Measurements from ENCODE around the gene CHRM5.

CHRM5 gene
- total RNA-seq: 0 reads per million in 2 donors

GRCh38 chr15:33968224-33968623 is at the start of gene CHRM5:
Gene CHRM5, plus strand, starts transcription at chr15:33968497. Its CDS starts 94,221 bp downstream, at chr15:34062718.
- no peak for DNase-seq

GRCh38 chr15:33923446-33923845 is 44.9 kb upstream of the CHRM5 start:
- no peak for DNase-seq

GRCh38 chr15:33926260-33926659 is 42.0 kb upstream of the CHRM5 start:
- no peak for DNase-seq

GRCh38 chr15:33932734-33933133 is 35.6 kb upstream of the CHRM5 start:
- DNase-seq: no peak

GRCh38 chr15:33934396-33934795 is 33.9 kb upstream of the CHRM5 start:
- no peak for DNase-seq

- DNase-seq: no peak
These were observed 33.4 kb upstream of the CHRM5 start for GRCh38 chr15:33934921-33935320.

- no peak for DNase-seq
These were observed 26.8 kb upstream of the CHRM5 start for GRCh38 chr15:33941279-33942063.

- no peak for DNase-seq
These were observed 22.1 kb upstream of the CHRM5 start for GRCh38 chr15:33946152-33946551.

GRCh38 chr15:33955945-33956344 is 12.4 kb upstream of the CHRM5 start:
- no peak for DNase-seq

GRCh38 chr15:33956397-33956796 is 11.9 kb upstream of the CHRM5 start:
- no peak for DNase-seq

- no peak for DNase-seq
These were observed 8.3 kb upstream of the CHRM5 start for GRCh38 chr15:33959844-33960548.

- no peak for DNase-seq
These were observed 7.8 kb upstream of the CHRM5 start for GRCh38 chr15:33960549-33960935.

GRCh38 chr15:33963831-33964664 is 4.2 kb upstream of the CHRM5 start:
- DNase-seq: no peak

GRCh38 chr15:33964665-33965040 is 3.6 kb upstream of the CHRM5 start:
- no peak for DNase-seq

- no peak for DNase-seq
These were observed 524 bp downstream of the CHRM5 start for GRCh38 chr15:33968821-33969220.

- no peak for DNase-seq
These were observed 3.5 kb downstream of the CHRM5 start for GRCh38 chr15:33971811-33972210.

GRCh38 chr15:33975022-33975565 is 6.8 kb downstream of the CHRM5 start:
- no peak for DNase-seq

GRCh38 chr15:33980159-33980558 is 11.9 kb downstream of the CHRM5 start:
- DNase-seq: no peak

- no peak for DNase-seq
These were observed 14.2 kb downstream of the CHRM5 start for GRCh38 chr15:33982516-33982915.

GRCh38 chr15:33985287-33985686 is 17.0 kb downstream of the CHRM5 start:
- DNase-seq: no peak

- DNase-seq: no peak
These were observed 17.5 kb downstream of the CHRM5 start for GRCh38 chr15:33985751-33986150.

GRCh38 chr15:33987444-33987843 is 19.1 kb downstream of the CHRM5 start:
- no peak for DNase-seq

- DNase-seq: no peak
These were observed 20.1 kb downstream of the CHRM5 start for GRCh38 chr15:33988384-33988783.
